IPS-18c (cell line): ENCODE results near the gene ZNF516.

Experiments
- H3K4me3 ChIP-seq: 2 replicates; pipeline ENCODE4 v1.7.0; 2013; ENCODE audit warnings: low read depth, mild to moderate bottlenecking, low read length, moderate library complexity; ENCODE audit not compliant: insufficient read depth
- H3K9me3 ChIP-seq: one replicate; pipeline ENCODE4 v1.6.1; 2013; ENCODE audit warnings: mild to moderate bottlenecking, low read length, moderate library complexity; ENCODE audit not compliant: control insufficient read depth, insufficient read depth

The ZNF516 gene

GRCh38 chr18:76314496-76314895 lies 180.5 kb downstream of the ZNF516 start:
- Histone ChIP-seq H3K9me3 (no peaks in the 10 kb centered on the region), H3K4me3 (no peak overlapping the region)

GRCh38 chr18:76314015-76314414 lies 181.0 kb downstream of the ZNF516 start:
- H3K4me3 ChIP-seq = no peak overlapping the region

More at GRCh38 chr18:76314015-76314414, 181.0 kb downstream of the ZNF516 start:
- no peaks in the 10 kb centered on the region for H3K9me3 ChIP-seq
